ENCODE results near the gene RORC.
"Not testable (repeated sequence)": the region's sequence is repeated elsewhere in the genome, so short reads cannot be mapped to it uniquely, and the experiment has no call there.

The RORC gene

DNA sequence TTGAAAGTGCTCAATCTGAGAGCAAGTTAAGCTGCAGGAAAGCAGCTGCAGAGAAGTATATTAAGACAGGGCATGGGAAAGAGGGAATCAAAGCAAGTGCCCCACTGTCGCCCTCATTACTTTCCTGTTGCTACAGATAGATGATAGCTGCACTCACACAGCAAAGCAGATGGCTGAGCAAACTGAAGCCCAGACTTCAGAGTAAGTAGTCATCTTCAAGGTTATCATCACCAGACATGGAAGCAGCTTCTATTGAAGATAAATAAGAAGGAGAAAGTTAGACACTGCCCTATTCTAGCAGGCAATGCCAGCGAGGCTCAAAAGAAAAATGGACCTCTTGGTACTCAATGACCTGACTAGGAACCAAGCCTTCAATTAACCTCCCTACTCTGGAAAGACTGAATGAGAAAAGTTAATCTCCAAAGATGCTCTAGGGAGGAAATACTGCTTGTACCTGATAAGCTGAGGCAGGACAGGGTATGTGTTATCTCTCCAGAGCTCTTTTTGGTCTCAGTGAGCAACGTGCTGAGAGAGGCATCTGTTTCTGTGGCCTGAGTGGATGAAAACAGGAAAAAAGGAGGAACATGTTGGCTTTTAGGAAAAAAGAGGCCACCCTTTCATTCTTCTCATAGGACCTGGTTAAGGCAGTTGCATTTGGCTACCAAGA, 57.2 kb downstream of the RORC start:
- no peak for DNase-seq (ENCODE audit: low spot score)

DNA sequence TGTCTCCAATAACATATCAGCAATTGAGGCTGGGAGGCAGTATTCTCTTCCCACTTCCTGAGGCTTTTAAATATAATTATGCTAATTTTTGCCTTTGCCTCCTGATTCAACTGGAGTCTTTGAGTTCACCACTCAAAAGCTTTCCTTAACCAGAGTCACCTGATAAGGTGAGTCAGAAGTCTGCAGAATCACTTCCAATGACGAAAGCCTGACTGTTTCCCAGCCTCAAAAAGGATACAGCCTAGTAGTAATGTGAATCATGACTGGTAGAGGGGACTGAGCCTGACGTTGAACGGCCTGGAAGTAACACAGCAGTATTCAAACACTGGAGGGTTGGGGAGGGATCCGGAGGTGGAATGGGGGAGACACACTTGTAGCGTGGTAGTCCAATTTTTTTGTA, 57.9 kb downstream of the RORC start:
- no peak for DNase-seq (ENCODE audit: low spot score)

GRCh38 chr1:151769270-151769669, 62.3 kb downstream of the RORC start:
- DNase-seq (ENCODE audit: low spot score): not testable (repeated sequence)

DNA sequence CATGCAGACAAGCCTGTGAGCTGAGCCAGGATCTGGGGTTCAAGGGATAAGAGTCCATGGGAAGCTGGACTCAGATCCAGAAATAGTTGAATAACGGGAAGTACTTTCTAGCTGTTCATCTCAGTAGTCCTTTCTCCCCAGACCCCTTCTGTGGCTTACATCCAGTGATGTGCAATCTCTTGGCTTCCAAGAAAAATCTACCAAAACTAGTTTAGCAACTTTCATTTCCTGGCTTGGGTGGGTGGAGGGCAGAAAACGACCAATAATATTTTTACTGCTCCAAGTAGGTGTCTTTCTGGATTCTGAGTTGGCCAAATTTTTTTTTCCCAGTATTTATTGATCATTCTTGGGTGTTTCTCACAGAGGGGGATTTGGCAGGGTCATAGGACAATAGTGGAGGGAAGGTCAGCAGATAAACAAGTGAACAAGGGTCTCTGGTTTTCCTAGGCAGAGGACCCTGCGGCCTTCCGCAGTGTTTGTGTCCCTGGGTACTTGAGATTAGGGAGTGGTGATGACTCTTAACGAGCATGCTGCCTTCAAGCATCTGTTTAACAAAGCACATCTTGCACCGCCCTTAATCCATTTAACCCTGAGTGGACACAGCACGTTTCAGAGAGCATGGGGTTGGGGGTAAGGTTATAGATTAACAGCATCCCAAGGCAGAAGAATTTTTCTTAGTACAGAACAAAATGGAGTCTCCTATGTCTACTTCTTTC, 63.1 kb downstream of the RORC start:
- not testable (repeated sequence) for DNase-seq (ENCODE audit: low spot score)

GRCh38 chr1:151763990-151764389, 67.6 kb downstream of the RORC start:
- no peak for DNase-seq (ENCODE audit: low spot score)

GRCh38 chr1:151762941-151763921, 68.4 kb downstream of the RORC start, which contains the start of gene MRPL9:
TSS of gene MRPL9 (minus strand) at chr1:151763496. CDS start at chr1:151763479, 17 bp downstream.
- peak; percentile 93 for DNase-seq (ENCODE audit: low spot score)

DNA sequence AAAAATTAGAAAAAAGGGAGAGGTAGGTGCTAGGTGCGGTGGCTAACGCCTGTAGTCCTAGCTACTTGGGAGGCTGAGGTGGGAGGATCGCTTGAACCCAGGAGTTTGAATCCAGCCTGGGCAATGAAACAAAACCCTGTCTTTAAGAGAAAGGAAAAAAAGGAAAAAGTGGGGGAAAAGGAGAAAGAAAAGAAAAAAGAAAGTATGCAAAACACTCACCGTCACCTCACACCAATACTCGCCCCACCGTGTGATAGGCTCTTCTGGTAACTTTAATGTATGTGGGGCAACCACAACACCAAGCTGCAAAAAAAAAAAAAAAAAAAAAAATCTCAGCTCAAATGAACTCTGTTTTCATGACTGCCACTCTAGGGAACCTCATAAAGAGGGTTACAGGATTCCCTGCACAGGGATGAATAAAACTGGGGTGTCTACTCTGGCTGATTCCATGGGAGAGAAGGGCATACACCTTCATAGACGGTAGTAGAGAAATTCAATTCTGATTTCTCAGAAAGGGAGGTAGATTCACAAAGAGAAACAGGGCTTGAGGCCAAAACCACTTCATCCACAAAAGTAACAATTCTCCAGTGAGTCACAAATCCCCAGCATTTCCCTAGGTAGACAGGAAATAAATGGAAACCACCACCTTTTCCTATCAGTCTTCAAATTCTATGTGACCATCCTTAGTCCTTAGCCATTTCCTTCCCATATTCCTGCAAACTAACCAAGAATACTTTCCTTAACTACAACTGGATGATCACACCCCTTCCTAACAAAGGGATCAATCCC, 70.8 kb downstream of the RORC start:
- no peak for DNase-seq (ENCODE audit: low spot score)

DNA sequence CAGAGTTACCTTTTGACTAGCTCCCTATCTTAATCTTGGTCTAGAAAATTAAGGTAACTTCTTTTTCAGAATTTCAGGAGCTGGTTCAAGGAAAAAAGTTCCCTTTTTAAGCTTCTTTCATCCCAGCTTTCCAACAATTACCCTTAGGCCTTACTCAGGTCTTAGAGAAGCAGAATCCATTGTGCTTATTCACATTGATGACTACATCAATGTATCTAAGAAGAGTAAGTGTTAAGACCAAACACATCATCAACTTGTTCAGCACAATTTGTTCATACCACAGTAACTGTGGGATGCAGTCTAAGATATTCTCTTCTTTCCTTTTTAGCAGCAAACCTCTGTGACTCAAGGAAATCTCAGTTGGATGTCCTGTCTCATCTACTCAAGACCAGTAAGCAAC, 72.4 kb downstream of the RORC start:
- no peak for DNase-seq (ENCODE audit: low spot score)

DNA sequence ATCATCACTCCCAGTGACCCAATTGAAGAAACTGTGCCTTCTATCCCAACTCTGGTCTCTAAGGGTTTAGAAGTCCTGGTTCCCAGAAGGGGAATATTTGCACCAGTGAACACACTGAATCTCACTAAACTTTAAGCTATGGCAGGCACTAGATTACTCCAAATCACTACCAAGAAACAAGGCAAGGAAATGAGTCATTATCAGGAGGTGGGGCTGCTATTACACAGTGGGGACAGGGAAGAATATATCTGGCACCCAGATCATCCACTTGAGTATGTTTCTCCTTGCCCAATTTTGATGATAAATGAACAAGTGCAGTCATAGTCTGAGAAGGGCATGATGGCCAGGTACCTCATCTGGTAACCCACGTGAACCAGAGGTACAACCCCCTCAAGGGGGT, 75.3 kb downstream of the RORC start:
- peak; percentile 37 for DNase-seq (ENCODE audit: low spot score)
